GM12891 (cell line): ENCODE data around the gene INO80B.
"Not testable (repeated sequence)": the region's sequence is repeated elsewhere in the genome, so short reads cannot be mapped to it uniquely, and the experiment has no call there.

ENCODE experiments used
- DNase-seq: peaks from one replicate; pipeline ENCODE4 v3.0.0; 2011; ENCODE audit warnings: low spot score; ENCODE audit not compliant: insufficient read length
- FAIRE-seq: peaks from 2 replicates; lab custom pipeline; 2011; peaks lifted over from hg19 to GRCh38; lab: Jason Lieb, UNC
- PAX5 ChIP-seq: IDR thresholded peaks from 2 replicates; pipeline ENCODE4 v1.6.1; 2011; ENCODE audit warnings: low read length, moderate library complexity, mild to moderate bottlenecking; ENCODE audit not compliant: insufficient read depth, severe bottlenecking
- POLR2A ChIP-seq: IDR thresholded peaks from 2 replicates; pipeline ENCODE4 v1.6.1; 2011; ENCODE audit warnings: low read depth, low read length, control low read depth
- POLR2AphosphoS5 ChIP-seq: IDR thresholded peaks from 2 replicates; pipeline ENCODE4 v1.6.1; 2011; ENCODE audit warnings: low read depth, low read length, control low read depth
- POU2F2 ChIP-seq: IDR thresholded peaks from 2 replicates; pipeline ENCODE4 v1.6.1; 2011; ENCODE audit warnings: low read depth, mild to moderate bottlenecking, control low read depth, low read length, moderate library complexity
- SPI1 ChIP-seq: IDR thresholded peaks from 2 replicates; pipeline ENCODE4 v1.6.1; 2011; ENCODE audit warnings: low read depth, low read length, control low read depth
- TAF1 ChIP-seq: IDR thresholded peaks from 2 replicates; pipeline ENCODE4 v1.6.1; 2011; ENCODE audit warnings: low read depth, low read length, control low read depth

Gene INO80B

DNA sequence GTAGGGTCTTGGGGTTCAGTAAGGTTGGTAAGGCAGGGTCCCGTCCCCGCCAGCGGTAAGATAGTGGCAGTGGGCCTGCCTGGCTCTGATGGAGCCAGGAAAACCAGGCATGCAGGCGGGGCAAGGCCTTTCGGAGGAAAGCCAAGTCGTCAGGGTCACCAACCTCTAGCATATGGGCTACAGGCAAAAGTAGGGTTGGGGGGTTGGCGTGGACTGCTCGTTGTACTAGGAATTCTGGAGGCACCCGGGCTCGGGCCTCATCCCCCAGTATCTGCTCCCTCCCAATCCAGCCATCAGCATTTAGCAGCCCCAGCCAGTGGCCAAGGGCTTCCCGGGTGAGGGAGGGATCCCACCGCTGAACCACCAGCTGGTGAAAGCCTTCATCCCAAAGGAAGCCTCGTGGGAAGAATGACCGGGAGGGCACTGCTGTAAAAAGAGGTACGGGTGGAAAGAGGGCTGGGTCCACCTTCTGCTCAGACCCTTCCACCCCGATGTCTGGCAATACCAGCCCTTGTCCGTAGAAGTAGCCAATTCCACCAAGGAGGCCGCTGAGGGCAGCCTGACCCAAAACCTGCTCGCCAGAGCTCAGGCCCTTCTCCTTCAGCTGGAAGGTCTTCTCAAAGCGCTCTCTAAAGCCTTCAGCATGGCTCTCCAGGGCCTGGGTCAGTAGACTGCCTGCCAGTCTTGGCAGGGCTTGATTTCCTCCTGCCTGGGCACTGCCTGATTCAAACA lies 7.3 kb downstream of the INO80B start:
- no peak for FAIRE-seq
- TF ChIP-seq POLR2AphosphoS5, result peak; percentile 27; the same call in 1 of the 2 replicates
- no peak for TF ChIP-seq POLR2A
- no peak for DNase-seq

GRCh38 chr2:74462786-74463105 lies 7.9 kb downstream of the INO80B start:
- DNase-seq (no peak), FAIRE-seq (no peak)
- TF ChIP-seq PAX5, result no peak
- no peak for TF ChIP-seq POLR2AphosphoS5
- no peak for TF ChIP-seq TAF1
- no peak for TF ChIP-seq POU2F2
- no peak for TF ChIP-seq SPI1
- TF ChIP-seq POLR2A, result no peak

GRCh38 chr2:74464406-74464805 lies 9.5 kb downstream of the INO80B start:
- no peak for FAIRE-seq
- TF ChIP-seq POLR2AphosphoS5, result no peak
- no peak for DNase-seq

DNA sequence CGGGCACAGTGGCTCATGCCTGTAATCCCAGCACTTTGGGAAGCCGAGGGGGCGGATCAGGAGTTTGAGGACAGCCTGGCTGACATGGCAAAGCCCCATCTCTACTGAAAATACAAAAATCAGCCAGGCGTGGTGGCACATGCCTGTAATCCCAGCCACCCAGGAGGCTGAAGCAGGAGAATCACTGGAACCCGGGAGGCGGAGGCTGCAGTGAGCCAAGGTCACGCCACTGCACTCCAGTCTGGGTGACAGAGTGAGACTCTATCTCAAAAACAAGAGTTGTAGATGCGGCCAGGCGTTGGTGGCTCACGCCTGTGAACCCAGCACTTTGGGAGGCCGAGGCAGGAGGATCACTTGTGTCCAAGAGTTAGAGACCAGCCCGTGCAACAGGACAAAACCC lies 15.9 kb downstream of the INO80B start:
- DNase-seq, FAIRE-seq: not testable (repeated sequence)

- no peak for TF ChIP-seq SPI1
- FAIRE-seq (no peak), DNase-seq (no peak)
Measured at GRCh38 chr2:74471332-74472065, 16.6 kb downstream of the INO80B start.

- FAIRE-seq, result peak; percentile 95
- TF ChIP-seq POLR2AphosphoS5, result peak; percentile 97
- peak; percentile 97 for TF ChIP-seq POLR2A
- peak; percentile 84 for TF ChIP-seq TAF1
- TF ChIP-seq SPI1, result peak; percentile 18; the same call in 1 of the 2 replicates
- TF ChIP-seq PAX5, result peak; percentile 62
- peak; percentile 86 for TF ChIP-seq POU2F2
- peak; percentile 77 for DNase-seq
Measured at GRCh38 chr2:74472086-74472944, 17.4 kb downstream of the INO80B start, which contains the start of gene MRPL53. TSS of gene MRPL53 (minus strand) at chr2:74472680. CDS start at chr2:74472660, 20 bp downstream.

DNA sequence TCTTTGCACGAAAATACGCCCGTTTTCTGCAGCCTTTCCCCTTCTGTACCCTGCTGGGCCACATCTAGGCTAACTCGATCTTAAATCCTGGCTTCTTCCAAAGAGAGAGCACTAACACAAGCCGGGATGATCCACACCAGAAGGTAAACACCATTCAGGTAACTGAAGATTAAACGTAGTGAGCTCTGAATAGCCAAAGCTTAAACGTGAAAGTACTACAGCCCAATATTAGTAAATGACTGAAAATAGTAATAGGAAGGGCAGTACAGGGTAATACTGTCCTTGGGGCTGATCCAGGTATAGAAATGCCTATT lies 18.0 kb downstream of the INO80B start:
- TF ChIP-seq POU2F2 (no peak), POLR2A (no peak), SPI1 (no peak), POLR2AphosphoS5 (no peak), PAX5 (no peak), TAF1 (no peak)
- no peak for FAIRE-seq
- DNase-seq, result no peak

GRCh38 chr2:74474481-74474880 lies 19.6 kb downstream of the INO80B start:
- no peak for TF ChIP-seq TAF1
- FAIRE-seq (no peak), DNase-seq (no peak)

DNA sequence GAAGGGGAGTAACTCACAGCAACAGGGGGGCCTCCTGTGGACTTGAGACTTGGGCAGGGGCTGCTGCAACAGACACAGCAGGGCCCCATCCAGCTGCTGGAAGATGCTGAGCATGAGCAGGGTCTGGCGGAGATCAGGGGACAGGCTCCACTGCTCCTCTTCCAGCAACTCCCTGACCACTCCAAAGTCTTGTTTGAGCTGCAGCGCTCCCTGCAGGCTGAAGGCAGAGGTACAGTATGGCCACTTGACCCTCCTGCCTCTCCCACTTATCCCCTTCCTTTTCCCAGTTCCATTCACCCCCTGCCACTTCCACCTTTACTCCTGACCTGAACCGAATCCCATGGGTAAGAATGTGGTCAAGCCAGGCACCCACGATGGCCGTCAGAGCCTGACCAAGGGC lies 20.0 kb downstream of the INO80B start:
- TF ChIP-seq POLR2AphosphoS5, result no peak
- FAIRE-seq, result no peak

GRCh38 chr2:74481431-74481830 lies 26.5 kb downstream of the INO80B start:
- DNase-seq (no peak), FAIRE-seq (no peak)
- no peak for TF ChIP-seq POLR2AphosphoS5

More for the DNA sequence above, 20.0 kb downstream of the INO80B start:
- DNase-seq, result no peak

- no peak for DNase-seq
- TF ChIP-seq POLR2AphosphoS5 (no peak), TAF1 (no peak), SPI1 (no peak), POLR2A (no peak), POU2F2 (no peak), PAX5 (no peak)
- FAIRE-seq, result no peak
Measured at GRCh38 chr2:74481961-74482800, 27.3 kb downstream of the INO80B start.
